ENCODE measurements around the gene PKNOX2.

GRCh38 chr11:125433454-125434121, 269.0 kb downstream of the PKNOX2 start:
- TF ChIP-seq POLR2A (IDR thresholded peaks at IDR 0.05): no peak
- peak in 1 of 2 donors; percentile 33 for TF ChIP-seq CTCF (IDR thresholded peaks at IDR 0.05)
- TF ChIP-seq EP300 (IDR thresholded peaks at IDR 0.05): no peak
- TF ChIP-seq POLR2AphosphoS5 (IDR thresholded peaks at IDR 0.05): no peak

Data from suprapubic skin (tissue), 4 donors.